ENCODE results near the gene RNU6-8.

Gene RNU6-8

DNA sequence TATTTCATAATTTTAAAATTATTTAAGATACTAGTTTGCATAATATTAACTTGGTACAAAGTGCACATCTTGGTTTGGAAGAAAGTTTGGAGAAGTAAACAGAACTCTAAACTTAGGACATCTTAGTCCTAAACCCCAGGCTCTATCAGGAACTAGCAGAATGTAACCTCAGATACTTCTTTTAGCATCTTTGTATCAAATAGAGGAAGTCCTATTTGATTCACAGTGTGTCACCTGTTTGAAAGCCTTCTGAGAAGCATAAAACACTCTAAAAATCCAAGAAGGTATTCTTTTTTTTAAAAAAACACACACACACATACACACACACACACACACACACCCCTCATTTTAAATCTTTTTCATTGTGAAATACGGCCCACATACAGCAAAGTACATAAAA, 13.3 kb downstream of the RNU6-8 start:
- no peaks in the 10 kb centered on the region for H3K27me3 ChIP-seq (ENCODE audit: insufficient read depth, low read length)
- 85% methylated on average over 1 of the region's 1 CpG for whole genome bisulfite sequencing
- H3K9ac ChIP-seq (ENCODE audit: low read depth, low read length): no peak overlapping the region
- H3K27ac ChIP-seq (ENCODE audit: low read depth, low read length): no peak overlapping the region
- no peaks in the 10 kb centered on the region for H3K4me1 ChIP-seq (ENCODE audit: insufficient read depth, low read length)
- H3K4me3 ChIP-seq (ENCODE audit: low read length): no peak overlapping the region
- peaks cover 8% of the 10 kb centered on the region; the same call in 1 of the 2 replicates for H3K9me3 ChIP-seq (ENCODE audit: insufficient read depth, low read depth, low read length)
- no peaks in the 10 kb centered on the region for H3K36me3 ChIP-seq (ENCODE audit: insufficient read depth, low read length)

DNA sequence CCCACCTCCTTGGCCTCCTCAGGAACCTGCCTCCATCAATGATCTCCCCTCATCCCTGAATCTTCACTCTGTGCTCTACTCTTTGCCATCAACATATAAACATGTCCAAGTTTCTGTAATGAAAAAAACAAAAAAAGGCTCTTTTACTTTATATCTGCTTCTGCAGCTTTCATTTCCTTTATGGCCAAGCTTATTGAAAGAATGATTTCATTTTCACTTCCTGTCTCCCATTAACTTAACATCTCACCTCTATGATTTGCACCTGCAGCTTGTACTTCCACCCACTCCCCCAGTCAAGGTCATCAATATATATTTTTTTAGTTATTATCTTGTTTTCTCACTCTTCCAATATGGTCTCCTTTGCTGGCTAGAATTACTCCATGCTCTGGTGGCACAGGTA, 16.8 kb downstream of the RNU6-8 start:
- Histone ChIP-seq H3K27me3 (ENCODE audit: insufficient read depth, low read length) (no peaks in the 10 kb centered on the region), H3K4me3 (ENCODE audit: low read length) (no peak overlapping the region), H3K4me1 (ENCODE audit: insufficient read depth, low read length) (no peaks in the 10 kb centered on the region), H3K36me3 (ENCODE audit: insufficient read depth, low read length) (no peaks in the 10 kb centered on the region), H3K9ac (ENCODE audit: low read depth, low read length) (no peak overlapping the region), H3K27ac (ENCODE audit: low read depth, low read length) (no peak overlapping the region), H3K9me3 (ENCODE audit: insufficient read depth, low read depth, low read length) (peaks cover 14% of the 10 kb centered on the region)

DNA sequence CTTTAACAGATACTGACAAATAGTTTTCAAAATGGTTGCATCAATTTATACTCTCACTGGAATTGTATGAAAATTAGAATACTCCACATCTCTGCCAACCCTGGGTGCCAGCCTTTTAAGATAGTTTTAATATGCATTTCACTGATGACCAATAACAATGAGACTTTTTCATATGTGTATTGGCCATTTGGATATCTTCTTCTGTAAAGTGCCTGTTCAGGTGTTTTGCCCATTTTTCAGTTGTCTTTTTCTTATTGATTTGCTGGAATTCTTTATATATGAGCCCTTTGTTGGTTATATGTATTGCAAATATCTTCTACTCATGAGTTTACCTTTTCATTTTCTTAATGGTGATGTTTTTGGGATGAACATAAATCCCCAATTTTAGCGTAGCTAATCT, 18.0 kb downstream of the RNU6-8 start:
- Histone ChIP-seq H3K27me3 (ENCODE audit: insufficient read depth, low read length) (no peaks in the 10 kb centered on the region), H3K4me1 (ENCODE audit: insufficient read depth, low read length) (no peaks in the 10 kb centered on the region), H3K36me3 (ENCODE audit: insufficient read depth, low read length) (no peaks in the 10 kb centered on the region), H3K9ac (ENCODE audit: low read depth, low read length) (no peak overlapping the region), H3K4me3 (ENCODE audit: low read length) (no peak overlapping the region), H3K9me3 (ENCODE audit: insufficient read depth, low read depth, low read length) (peaks cover 14% of the 10 kb centered on the region), H3K27ac (ENCODE audit: low read depth, low read length) (no peak overlapping the region)
- WGBS: no CpG with 5 or more reads among the region's 1 CpG

DNA sequence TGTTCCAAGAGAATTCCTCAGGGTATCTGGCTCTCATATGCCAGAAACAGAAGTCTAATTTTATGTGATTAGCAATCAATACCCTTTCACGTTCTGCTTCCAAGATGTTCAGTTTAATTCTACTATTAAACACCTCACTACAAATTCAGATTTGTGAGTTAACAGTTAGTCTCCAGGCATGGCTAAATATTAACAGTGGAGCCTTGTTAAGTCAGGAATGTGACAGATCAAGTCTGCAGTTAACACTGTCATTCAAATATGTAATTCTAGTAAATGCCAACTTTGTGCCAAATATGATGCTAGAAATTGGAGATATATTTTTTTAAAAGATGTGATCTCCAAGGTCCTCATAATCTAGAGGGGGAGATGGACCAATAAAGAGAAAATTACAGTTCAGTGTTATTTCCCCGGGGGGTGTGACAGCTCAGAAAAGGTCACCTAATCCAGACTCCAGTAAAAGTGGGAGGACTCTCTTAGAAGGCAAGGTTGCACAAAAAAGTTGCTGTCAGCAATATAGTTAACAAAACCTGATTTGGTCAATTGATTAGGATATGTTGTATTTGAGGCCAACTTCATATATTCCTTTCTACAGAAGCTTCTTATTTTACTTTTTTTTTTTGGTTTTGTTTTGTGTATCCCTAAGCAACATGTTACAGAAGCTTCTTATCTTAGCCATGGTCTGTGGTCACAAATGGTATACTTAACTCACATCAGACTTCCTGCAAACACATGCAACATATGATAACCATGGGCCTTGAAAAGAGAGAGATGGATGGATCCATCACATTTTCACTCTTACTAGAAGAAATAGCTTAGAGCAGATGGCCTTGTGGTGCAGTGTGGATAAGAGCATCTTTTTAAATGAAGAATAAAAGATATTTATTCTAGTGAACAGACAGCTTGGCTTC, 19.7 kb downstream of the RNU6-8 start:
- no peak overlapping the region for H3K27ac ChIP-seq (ENCODE audit: low read depth, low read length)

DNA sequence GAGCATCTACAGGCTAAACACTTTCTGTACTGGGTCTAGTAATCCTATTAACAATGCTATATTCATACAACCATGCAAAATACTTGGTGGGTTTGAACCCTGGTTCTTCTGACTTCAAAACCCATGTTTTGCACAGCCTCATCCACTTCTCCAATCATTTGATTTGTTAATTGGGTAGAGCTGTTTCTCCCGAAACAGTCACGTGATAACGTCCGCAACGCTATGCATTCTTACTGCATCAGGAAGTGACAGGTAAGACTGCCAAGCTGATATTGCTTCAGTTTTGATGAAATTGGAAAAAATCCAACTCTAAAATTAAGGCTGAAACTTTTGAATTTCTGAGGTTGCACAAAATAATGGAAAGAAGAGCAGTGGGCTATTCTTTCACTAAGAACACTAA, 31.6 kb downstream of the RNU6-8 start:
- Histone ChIP-seq H3K27ac (ENCODE audit: low read depth, low read length) (no peak overlapping the region), H3K4me1 (ENCODE audit: insufficient read depth, low read length) (no peaks in the 10 kb centered on the region), H3K9me3 (ENCODE audit: insufficient read depth, low read depth, low read length) (no peaks in the 10 kb centered on the region), H3K9ac (ENCODE audit: low read depth, low read length) (no peak overlapping the region), H3K36me3 (ENCODE audit: insufficient read depth, low read length) (no peaks in the 10 kb centered on the region), H3K4me3 (ENCODE audit: low read length) (no peak overlapping the region), H3K27me3 (ENCODE audit: insufficient read depth, low read length) (no peaks in the 10 kb centered on the region)
- WGBS: 88% methylated on average over 5 of the region's 5 CpGs

More for the DNA sequence above, 19.7 kb downstream of the RNU6-8 start:
- Histone ChIP-seq H3K9me3 (ENCODE audit: insufficient read depth, low read depth, low read length) (peaks cover 14% of the 10 kb centered on the region), H3K4me3 (ENCODE audit: low read length) (no peak overlapping the region), H3K9ac (ENCODE audit: low read depth, low read length) (no peak overlapping the region), H3K27me3 (ENCODE audit: insufficient read depth, low read length) (no peaks in the 10 kb centered on the region), H3K36me3 (ENCODE audit: insufficient read depth, low read length) (no peaks in the 10 kb centered on the region), H3K4me1 (ENCODE audit: insufficient read depth, low read length) (no peaks in the 10 kb centered on the region)
- WGBS: 100% methylated on average over 2 of the region's 2 CpGs

DNA sequence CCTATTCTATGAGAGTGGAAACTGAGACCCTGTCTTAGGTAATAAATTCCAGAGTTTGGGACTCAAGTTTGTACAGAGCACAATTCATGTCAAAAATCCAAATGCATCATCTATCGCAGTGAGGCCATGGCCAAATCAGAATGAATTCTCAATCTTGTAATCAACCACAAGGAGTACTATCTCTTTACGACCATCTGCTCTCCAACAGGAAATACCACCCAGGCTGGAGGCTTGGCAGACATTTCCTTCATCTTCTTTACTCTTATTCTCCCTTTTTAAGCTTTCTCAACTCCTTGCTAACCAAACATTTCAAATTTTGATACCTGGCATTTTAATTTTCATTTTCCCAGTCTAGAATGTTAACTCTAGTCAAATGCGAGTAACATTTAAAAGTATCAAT, 33.9 kb downstream of the RNU6-8 start:
- 93% methylated on average over 2 of the region's 3 CpGs for WGBS
- no peaks in the 10 kb centered on the region for H3K9me3 ChIP-seq (ENCODE audit: insufficient read depth, low read depth, low read length)
- no peaks in the 10 kb centered on the region for H3K4me1 ChIP-seq (ENCODE audit: insufficient read depth, low read length)
- H3K27me3 ChIP-seq (ENCODE audit: insufficient read depth, low read length): no peaks in the 10 kb centered on the region
- no peak overlapping the region for H3K4me3 ChIP-seq (ENCODE audit: low read length)
- no peak overlapping the region for H3K9ac ChIP-seq (ENCODE audit: low read depth, low read length)
- H3K27ac ChIP-seq (ENCODE audit: low read depth, low read length): no peak overlapping the region
- no peaks in the 10 kb centered on the region for H3K36me3 ChIP-seq (ENCODE audit: insufficient read depth, low read length)

DNA sequence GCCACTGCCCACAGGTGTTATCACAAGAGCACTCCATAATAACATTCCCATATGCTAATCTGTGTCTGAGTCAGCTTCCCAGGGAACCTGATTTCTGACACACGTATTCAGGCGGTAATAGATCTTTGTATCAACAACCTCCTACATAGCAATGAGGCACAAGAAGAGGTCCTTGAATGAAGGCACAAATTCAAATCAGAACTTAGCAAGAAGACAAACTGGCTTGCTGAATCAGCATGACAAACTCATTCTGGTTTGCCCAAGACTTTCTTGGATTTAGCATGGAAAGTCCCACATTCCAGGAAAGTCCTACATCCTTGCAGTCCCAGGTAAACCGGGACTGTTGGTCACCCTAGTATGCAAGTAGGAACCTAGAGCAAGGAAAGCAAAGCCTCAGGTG, 35.2 kb downstream of the RNU6-8 start:
- H3K27me3 ChIP-seq (ENCODE audit: insufficient read depth, low read length): no peaks in the 10 kb centered on the region
- H3K9ac ChIP-seq (ENCODE audit: low read depth, low read length): no peak overlapping the region
- H3K27ac ChIP-seq (ENCODE audit: low read depth, low read length): no peak overlapping the region
- H3K9me3 ChIP-seq (ENCODE audit: insufficient read depth, low read depth, low read length): no peaks in the 10 kb centered on the region
- no peaks in the 10 kb centered on the region for H3K4me1 ChIP-seq (ENCODE audit: insufficient read depth, low read length)
- 79% methylated on average over 3 of the region's 3 CpGs for WGBS
- H3K4me3 ChIP-seq (ENCODE audit: low read length): no peak overlapping the region
- no peaks in the 10 kb centered on the region for H3K36me3 ChIP-seq (ENCODE audit: insufficient read depth, low read length)

DNA sequence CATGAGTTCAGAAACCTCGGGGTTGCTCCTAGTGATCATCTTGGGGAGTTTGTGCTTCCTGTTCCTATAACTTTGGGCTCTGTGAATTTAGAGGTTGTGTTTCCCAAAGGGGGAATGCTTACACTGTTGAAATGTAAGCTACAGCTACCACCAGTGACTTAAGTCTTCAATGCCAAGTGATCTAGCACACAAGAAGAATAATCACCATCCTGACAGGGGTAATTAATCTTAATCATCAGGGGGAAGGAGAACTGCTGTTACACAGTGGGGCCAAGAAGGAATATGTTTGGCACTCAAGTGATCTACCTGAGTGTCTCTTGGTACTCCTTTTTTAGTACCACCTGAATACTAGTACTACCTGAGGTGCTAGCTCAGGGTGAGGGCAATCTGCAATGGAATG, 36.1 kb downstream of the RNU6-8 start:
- Histone ChIP-seq H3K36me3 (ENCODE audit: insufficient read depth, low read length) (no peaks in the 10 kb centered on the region), H3K9me3 (ENCODE audit: insufficient read depth, low read depth, low read length) (no peaks in the 10 kb centered on the region), H3K4me3 (ENCODE audit: low read length) (no peak overlapping the region), H3K4me1 (ENCODE audit: insufficient read depth, low read length) (no peaks in the 10 kb centered on the region), H3K27me3 (ENCODE audit: insufficient read depth, low read length) (no peaks in the 10 kb centered on the region), H3K9ac (ENCODE audit: low read depth, low read length) (no peak overlapping the region), H3K27ac (ENCODE audit: low read depth, low read length) (no peak overlapping the region)
- 87% methylated on average over 1 of the region's 1 CpG for WGBS

DNA sequence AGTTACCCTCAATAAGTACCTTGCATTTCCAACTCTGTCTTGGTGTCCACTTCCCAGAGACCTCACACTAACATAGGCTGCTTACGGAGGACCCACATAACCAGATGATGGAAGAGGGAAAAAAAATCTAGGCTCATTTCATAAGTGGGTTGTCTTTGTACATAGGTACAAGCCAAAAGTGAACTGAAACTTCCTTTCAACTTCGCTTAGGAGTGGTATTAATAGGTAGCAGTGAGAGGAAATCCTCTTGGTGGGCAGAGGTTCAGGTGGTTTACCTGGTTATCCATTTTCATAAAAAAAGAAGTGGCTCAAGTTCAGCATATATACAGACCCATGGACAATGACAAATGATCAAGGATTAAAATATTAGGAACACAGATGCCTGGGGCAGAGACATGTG, 37.0 kb downstream of the RNU6-8 start:
- 91% methylated on average over 1 of the region's 2 CpGs for WGBS
- Histone ChIP-seq H3K27me3 (ENCODE audit: insufficient read depth, low read length) (no peaks in the 10 kb centered on the region), H3K9ac (ENCODE audit: low read depth, low read length) (no peak overlapping the region), H3K36me3 (ENCODE audit: insufficient read depth, low read length) (no peaks in the 10 kb centered on the region), H3K9me3 (ENCODE audit: insufficient read depth, low read depth, low read length) (no peaks in the 10 kb centered on the region), H3K4me3 (ENCODE audit: low read length) (no peak overlapping the region), H3K27ac (ENCODE audit: low read depth, low read length) (no peak overlapping the region), H3K4me1 (ENCODE audit: insufficient read depth, low read length) (no peaks in the 10 kb centered on the region)

Measured in HUES64 (cell line).